Stimulated activated CD4-positive, alpha-beta T cell treated with anti-CD3 and anti-CD28 coated beads, TNF-alpha, amount 100 ng/mL, for 1 hour (primary cell): Measurements from ENCODE around the gene METTL8.

Experiments
- DNase-seq, 3 donors: peaks; one replicate each; pipeline ENCODE4 v3.0.0-alpha.2; 2020; ENCODE audit warnings: low read depth in 3 of 3, low spot score in 1 of 3

Gene METTL8, protein sequence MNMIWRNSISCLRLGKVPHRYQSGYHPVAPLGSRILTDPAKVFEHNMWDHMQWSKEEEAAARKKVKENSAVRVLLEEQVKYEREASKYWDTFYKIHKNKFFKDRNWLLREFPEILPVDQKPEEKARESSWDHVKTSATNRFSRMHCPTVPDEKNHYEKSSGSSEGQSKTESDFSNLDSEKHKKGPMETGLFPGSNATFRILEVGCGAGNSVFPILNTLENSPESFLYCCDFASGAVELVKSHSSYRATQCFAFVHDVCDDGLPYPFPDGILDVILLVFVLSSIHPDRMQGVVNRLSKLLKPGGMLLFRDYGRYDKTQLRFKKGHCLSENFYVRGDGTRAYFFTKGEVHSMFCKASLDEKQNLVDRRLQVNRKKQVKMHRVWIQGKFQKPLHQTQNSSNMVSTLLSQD

DNA sequence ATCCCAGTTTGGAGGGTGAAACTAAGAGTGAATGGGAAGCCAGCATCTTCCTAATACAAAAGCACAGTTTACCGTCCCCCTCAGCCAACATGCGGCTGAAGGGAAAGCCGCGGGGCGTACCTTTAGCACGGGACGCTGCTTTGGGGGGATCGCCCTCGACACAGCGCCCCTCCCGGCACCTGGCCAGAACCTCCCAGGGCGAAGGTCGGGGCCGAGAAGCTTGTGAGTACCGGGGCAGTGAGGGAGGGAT, at the start of gene METTL8:
Gene METTL8 (minus strand): TSS at position 228 of the 250 bp plus-strand sequence. CDS start 41,805 bp downstream, outside the sequence.
- DNase-seq: no peak

DNA sequence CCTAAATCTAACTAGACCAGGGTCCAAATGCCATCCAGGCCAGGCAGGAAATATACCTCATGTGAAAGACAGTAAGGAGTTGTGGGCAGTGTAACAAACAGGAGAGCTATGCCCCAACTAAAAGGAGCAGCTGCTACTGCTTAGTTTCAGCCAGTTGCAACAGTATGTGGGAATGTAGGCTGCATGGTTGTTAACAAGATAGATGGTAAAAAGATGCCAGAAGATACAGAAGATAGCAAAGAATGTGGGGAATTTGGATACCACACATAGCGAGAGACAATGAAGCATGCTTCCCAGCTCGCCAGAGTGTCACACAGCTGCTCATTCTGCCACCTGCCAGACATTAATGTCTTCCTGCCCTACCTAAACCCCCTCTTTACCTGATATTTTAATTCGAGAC, 49.1 kb upstream of the METTL8 start:
- DNase-seq: no peak

DNA sequence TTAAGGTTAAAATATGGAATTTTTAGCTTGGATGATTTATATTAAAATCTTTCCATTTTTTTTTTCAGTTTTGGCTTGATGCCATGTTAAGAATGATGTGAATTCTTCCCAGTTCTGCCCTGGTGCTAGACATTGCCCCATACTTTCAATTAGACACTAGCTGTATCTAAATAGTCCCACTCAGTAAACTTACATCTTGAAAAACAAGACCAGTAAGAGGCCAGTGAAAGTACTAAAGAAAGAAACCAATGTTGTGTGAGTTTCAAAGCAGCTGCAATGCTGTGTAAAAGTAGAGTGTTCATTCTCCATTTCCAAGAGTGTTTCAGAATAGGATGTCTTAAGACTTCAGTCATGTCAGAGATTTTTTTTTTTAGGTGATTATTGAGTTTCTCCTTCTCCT, 48.5 kb upstream of the METTL8 start:
- no peak for DNase-seq

DNA sequence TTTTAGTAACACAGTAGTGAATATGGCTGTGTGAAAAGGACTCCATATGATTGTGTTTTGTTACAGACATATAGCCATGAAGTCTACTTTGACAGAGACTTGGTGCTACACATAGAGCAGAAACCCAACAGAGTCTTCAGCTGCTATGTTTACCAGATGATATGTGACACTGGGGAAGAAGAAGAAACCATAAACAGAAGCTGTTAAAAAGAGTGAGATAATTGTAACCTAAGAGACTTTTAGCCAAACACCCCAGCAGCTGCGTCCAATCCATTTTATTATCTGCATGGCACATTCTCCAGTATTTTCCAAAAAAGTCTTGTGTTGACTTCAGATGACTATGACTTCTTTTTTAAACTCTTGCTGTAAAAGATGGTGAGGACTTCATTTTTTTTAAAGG, 47.1 kb upstream of the METTL8 start:
- DNase-seq: no peak

DNA sequence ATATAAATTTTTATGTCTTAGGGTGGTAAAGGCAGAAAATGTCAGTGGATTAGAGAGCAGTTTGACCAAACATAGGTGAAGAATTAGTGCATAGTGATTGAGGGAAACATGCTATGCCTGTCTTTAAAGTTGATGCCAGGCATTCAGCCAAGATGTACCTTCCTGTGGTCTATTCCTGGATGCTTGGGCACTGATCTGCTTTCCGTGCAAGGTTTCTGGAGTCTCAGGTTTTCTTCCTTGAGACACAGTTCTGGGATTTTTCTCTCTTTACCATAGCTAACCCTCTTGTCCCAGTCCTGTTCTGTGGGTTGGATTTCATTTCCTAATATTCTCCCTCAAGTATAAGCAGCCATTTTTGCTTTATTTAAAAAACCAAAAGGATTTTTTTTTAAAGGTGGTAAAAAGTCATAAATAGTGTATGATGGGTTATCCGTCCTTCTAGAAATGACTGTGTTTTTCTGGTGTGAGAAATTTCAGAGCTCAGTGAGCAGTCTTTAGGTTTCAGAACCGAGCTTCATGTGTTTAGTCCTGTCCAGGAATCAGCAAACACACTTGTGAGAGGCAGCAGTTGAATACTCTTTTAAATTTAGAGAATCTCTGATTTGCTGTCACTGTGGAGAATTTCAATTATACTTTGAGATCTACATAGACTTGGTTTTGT, 45.5 kb upstream of the METTL8 start:
- DNase-seq: no peak

DNA sequence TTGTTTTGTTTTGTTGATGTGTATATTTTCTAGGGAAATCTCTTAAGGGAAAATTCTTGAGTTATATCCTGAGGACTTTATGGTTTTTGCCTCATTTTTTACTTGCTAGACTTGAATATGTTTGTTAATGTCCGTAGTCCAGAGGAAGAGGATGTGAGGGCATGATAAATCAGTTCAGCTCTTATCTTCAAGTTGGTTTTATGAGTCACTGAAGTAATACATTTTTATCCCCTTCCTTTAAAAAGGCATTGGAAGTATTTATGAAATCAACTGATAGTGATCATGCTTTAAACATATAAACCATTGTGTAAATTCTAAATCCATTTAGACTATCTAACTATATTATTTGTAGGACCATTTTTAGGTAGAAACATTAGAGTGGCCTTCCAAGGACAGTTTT, 44.6 kb upstream of the METTL8 start:
- DNase-seq: no peak

DNA sequence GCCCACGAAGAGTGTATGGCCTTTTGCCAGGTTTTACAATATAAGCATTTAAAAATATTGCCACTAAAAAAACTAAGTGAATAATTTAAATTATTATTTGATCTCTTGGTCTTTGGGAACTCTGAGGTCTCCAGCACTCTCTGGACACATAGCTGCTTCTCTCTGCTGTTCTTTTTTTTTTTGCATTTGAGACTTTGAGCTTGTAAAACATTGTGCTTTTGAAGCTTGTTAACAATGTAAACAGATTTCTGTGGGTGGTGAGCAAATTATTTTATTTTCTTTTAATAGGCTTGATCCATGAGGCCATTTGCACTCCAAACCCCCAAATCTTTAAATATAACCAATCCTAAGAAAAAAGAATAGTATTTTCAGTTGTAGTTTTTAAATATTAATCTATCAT, 42.2 kb upstream of the METTL8 start:
- DNase-seq: no peak

DNA sequence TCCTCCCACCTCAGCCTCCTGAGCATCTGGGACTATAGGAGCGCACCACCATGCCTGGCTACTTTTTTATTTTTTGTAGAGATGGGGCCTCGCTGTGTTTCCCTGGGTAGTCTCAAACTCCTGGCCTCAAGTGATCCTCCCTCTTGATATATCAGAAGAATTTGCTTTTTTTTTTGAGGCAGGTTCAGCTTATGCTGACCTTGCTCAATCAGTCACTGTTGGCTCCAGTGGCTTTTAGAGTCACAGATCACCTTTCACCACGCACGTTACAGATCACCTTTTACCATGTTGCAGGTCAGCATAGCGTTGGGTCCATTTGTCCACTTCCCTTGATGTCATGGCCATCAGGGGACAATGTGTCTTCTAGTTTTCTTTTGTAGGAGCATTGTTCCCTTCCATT, 36.3 kb upstream of the METTL8 start:
- DNase-seq: no peak

DNA sequence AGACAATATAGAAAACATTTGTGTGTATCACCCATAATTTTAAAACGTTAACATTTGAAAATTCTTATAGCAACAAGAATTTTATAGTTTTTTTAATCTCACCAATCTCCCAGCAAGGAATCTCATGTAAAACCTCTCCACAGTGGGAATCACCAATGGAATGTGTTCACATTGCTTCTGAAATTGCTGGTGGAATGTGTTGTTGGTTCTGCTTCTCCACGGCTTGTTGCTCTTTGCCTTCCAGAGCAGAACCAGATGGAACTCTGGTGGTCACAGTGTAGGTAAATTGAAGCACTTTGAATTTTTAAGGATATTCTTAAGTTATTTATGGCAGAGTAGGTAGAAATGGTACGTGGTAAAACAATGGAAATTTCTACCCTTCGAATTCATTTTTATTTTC, 35.4 kb upstream of the METTL8 start:
- DNase-seq: no peak

DNA sequence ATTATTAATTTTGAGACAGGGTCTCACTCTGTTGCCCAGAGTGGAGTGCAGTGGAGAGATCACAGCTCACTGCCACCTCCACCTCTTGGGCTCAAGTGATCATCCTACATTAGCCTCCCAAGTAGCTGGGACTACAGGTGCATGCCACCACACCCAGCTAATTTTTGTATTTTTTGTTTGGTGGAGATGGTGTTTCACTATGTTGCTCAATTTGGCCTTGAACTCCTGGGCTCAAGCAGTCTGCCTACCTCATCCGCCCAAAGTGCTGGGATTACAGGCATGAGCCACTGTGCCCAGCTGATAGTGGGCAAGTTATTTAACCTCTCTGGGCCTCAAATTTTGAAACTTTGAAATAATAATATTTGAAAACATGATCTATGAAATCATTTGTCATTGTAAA, 26.7 kb upstream of the METTL8 start:
- no peak for DNase-seq

DNA sequence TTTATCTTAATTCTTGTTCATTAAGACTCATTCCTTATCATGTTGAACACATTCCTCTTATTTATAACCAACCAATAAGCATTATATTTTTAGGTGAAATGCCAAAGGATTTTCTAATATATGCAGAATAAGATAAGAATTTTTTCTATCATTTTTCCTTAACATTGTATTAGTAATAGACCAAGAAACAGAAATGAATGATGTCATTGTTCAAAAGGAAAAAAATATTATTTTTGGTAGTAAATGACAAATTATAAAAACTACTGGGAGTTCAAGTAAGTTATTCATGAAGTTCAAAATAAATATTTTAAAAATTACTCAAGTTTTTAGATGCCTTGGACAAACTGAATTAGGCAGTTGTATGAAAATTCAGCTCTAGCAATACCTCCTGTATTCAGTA, 25.7 kb upstream of the METTL8 start:
- no peak for DNase-seq

DNA sequence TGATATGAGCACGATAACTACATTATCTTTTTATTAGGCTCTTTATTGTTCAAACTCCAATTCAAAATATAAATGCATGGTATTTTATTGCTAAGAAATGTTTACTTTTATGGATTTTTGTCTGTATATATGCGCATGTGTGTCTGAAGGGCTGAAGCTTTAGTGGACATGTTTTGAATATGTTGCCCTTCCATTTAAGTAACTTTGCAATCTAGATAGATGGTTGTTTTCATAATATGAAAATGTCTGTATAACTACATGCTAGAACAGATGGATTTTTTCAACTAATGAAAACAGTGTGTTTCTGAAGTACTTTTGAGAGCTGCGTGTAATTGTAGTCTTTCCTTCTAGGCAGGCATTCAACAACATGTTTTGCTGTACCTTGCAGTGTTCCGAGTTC, 19.0 kb upstream of the METTL8 start:
- DNase-seq: no peak

DNA sequence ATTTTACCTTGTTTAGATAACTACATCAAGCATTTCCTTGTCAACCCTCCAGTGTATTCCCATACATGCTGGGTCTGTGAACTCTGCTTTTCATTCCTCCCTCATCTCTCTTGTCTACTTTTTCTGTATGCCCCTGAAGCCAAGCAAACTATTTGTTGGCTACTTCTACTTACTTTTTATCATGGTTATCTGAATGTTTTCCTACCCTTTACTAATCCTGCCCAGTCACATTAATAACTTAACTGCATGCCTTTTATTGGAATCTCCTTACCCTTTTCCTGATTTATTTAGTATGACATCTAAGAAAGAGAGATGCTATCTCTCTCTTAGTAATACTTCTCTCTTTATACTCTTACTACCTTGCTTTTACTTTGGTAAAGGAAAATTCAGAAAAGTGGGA, 17.3 kb upstream of the METTL8 start:
- DNase-seq: no peak

DNA sequence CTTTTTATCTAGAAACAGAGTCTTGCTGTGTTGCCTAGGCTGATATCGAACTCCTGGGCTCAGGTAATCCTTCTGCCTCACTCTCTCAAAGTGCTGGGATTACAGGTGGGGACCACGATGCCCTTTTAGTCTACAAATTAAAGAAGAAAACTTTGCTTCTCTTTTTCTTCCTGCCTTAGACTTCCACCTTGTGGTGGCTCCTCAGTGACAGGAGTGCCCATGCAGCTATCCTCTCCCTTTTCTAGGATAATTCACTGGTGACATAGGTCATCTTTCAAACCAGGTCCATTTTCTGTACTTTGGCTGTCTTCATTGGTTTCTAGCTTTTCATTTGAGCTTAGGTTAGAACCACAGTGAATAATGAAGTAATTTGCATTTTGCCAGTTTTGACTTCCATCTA, 13.9 kb upstream of the METTL8 start:
- DNase-seq: no peak

DNA sequence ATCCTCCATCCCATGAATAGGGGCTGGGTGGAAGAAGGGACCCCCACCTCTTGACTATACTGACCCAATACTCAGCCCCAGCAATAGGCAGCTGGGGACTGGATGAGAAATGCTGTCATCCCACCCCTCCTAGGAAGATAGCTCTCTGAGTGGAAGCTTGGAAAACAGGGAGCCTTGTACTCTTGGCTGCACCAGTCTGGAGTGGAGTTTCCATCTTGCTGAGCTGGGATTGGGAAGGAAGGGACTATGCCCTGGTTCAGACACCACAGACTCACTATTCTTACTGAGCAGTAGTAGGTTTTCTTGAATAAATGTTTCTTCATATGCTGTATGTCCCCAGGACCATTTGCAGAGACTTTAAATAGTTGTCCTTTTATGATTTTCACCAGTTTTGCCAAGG, 7.7 kb upstream of the METTL8 start:
- no peak for DNase-seq

DNA sequence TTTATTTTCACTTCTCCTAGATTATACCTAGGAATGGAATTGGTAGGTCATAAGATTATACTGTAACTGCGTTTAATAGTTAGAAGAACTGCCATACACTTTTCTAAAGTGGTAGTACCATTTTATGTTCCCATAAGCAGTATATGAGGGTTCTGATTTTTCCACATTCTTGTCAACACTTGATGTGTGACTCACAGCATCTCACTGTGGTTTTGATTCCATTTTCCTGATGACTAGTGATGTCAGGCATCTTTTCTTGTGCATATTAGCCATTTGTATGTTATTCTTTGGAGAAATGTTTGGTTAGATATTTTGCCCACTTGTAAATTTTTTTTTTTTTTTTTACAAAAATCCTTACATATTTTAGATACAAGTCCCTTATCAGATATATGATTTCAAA, 2.5 kb upstream of the METTL8 start:
- no peak for DNase-seq

DNA sequence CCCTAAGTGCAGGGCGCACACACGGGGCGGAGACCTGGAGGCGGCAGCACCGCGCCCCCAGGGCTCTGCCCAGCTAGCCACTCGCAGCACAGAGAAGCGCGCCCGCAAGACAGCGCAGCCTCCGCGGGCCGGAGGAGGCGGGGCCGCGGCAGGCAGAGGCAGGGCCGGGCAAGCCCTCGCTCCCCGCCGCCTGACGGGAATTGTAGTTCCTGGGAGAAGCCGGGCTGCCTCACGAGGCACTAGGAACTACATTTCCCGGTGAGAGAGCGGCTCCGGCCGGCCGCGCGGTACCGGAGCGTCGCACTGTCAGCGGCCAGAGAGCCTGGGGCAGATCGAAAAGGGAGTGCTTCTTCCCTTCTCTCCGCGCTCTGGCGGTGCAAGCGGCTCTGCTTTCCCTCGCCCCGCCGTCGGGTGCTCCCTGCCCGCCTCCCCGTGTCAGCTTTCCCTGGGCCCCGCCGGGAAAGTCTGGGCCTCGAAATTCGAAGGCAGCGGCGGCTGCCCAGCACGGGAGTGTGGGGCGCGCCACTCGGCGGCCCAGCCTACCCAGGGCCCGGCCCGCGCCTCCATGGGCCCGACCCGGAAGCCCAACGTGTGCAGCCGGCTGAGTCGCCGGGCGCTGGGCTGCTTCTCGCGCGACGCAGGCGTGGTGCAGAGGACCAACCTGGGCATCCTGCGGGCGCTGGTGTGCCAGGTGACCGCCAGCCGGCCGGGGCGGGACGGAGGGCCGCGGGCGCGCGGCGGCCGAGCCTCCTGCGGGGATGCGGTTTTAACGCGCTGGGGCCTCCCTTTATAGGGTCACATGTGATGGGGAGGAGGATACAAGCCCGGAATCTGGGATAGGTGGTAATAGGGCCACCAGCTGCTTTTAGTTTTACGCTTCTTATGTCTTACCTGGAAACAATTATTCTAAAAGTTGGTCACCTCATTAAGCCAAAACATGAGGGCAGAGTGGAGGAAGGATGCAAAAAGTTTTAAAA, 511 bp upstream of the METTL8 start, which contains the start of gene DCAF17:
Gene DCAF17 (plus strand): TSS at position 214 of the 977 bp plus-strand sequence. CDS start 352 bp downstream, at position 566.
- peak; percentile 84 to 86 (median 85) for DNase-seq

DNA sequence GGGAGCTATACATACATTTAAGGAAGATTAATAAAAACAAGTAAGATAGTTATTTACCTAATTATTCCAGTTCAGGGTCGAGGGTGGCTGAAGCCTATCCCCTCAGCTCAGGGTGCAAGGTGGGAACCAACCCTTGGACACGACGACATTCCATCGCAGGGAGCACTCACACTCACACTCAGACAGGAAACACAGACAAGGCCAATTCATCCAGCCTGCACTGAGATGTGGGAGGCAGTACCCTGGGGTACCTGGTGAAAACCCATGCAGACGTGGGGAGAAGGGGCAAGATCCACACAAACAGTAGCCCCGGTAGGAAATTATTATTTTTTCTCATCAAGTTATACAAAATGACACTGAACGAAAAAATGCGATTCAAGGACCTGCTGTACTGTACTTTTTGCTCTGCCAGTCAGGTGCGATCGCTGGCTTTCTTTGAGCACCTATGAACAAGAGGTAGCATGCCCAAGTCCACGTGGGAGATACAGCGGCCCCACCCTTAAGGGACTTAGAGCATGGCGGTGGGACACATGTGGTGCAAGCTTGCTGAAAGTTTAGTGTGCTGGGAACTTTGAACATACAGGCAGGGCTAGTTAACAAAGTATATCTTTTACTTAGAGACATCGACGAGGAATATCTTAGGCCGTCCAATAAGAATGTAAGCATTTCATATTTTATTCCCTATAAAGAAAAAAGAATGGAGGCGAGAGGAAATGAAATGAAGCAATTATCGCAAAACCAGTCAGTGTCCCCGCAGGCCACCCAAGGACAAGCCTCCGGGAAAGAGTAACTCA, 624 bp downstream of the METTL8 start:
- DNase-seq: peak in 1 of 3 donors; percentile 18

DNA sequence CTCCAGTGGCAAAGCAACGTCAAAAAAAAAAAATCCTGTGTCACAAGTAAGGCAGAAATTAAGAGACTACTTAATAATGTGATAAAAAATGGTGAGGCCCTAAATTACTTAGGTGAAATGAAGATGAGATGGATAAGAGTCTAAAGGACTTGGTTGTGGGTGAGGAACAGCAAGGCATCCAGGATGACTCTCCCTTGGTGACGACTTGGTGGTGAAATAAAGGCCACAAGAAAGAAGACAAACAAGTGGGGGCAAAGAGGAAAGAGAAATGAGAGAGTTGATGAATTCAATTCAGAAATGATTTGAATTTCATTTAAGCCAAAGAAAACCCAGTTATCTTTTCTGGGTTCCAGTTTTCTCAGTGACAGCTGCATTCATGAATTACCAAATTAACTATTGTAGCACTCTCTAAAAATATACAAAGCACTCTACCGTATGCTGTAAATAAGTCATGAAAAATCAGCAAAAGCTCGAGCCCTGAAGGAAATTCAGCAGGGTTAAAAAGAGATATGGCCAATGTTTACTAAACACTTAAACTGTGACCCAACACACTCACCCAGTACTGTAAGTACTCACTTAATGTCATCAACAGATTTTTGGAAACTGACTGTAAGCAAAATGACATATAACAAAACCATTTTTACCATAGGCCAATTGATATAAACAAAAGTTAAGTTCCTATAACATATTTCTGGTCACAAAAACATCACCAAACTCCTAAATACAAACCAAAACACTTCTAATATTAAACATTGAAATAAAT, 1.4 kb downstream of the METTL8 start:
- no peak for DNase-seq

DNA sequence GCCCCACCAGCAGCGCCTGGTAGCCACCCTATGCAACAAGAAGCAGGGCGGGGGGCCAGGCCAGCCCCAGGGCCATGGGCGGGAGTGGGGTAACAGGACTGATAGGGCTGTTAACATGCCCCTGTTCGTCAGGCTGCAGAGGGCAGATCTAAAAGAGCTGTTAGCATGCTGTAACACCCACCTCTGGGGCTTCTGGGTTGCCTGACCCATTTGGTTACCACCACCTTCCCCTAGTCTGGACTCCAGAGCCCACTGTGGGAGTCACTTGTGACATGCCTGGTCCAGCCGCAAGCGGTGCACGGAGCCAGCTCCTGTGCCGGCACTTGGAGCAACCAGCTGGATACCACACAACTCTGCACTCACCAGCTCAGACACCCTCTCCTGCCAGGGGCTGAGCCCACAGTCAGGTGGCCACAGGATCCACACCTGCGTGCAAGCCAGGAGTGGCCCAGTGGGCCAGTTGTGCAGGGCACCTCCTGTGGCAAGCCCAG, 2.1 kb downstream of the METTL8 start:
- DNase-seq: no peak
